ENCODE results near the gene CCNQ.
A peak's percentile ranks its signal among the peaks of the same experiment; 100 is the strongest.

The CCNQ gene

GRCh38 chrX:153598541-153599191 is at the start of gene CCNQ:
CCNQ (minus strand) TSS chrX:153599139; CDS start chrX:153599073, 66 bp downstream.
- DNase-seq = peak in 3 of 58 donors; percentile 13 to 47 (median 16)

- no peak for DNase-seq
Observed at GRCh38 chrX:153647461-153648357, 48.8 kb upstream of the CCNQ start.

GRCh38 chrX:153646620-153647373 is 47.9 kb upstream of the CCNQ start, which contains the start of gene DUSP9:
DUSP9 (plus strand) TSS chrX:153647203; CDS start chrX:153647954, 751 bp downstream.
- no peak for DNase-seq

- no peak for DNase-seq
Observed at GRCh38 chrX:153645921-153646488, 47.1 kb upstream of the CCNQ start.

GRCh38 chrX:153645151-153645550 is 46.2 kb upstream of the CCNQ start:
- DNase-seq = no peak

GRCh38 chrX:153644356-153645125 is 45.6 kb upstream of the CCNQ start:
- no peak for DNase-seq

- peak in 23 of 58 donors; percentile 5 to 59 (median 31) for DNase-seq
Observed at GRCh38 chrX:153643431-153644351, 44.8 kb upstream of the CCNQ start.

- DNase-seq = peak in 1 of 58 donors; percentile 9
Observed at GRCh38 chrX:153642655-153643430, 43.9 kb upstream of the CCNQ start.

- no peak for DNase-seq
Observed at GRCh38 chrX:153642051-153642654, 43.2 kb upstream of the CCNQ start.

- no peak for DNase-seq
Observed at GRCh38 chrX:153641627-153642026, 42.7 kb upstream of the CCNQ start.

GRCh38 chrX:153640736-153641575 is 42.0 kb upstream of the CCNQ start:
- DNase-seq = no peak

- peak in 1 of 58 donors; percentile 14 for DNase-seq
Observed at GRCh38 chrX:153640045-153640686, 41.2 kb upstream of the CCNQ start.

- DNase-seq = no peak
Observed at GRCh38 chrX:153639177-153640044, 40.5 kb upstream of the CCNQ start.

- DNase-seq = no peak
Observed at GRCh38 chrX:153638436-153639176, 39.7 kb upstream of the CCNQ start.

GRCh38 chrX:153638041-153638371 is 39.1 kb upstream of the CCNQ start:
- no peak for DNase-seq

Data from anterior cingulate cortex (tissue), 58 donors.